HepG2 (cell line): ENCODE results near the gene ABCB8. TPM values are rescaled to one million over a fixed set of nuclear protein-coding genes. Genes with fewer than 3 reads are reported as not detected.

Source experiments
- ADNP ChIP-seq: sonication (generic); formaldehyde crosslinking; IDR thresholded peaks from 2 replicates; pipeline ENCODE4 v1.4.0; 2020; ENCODE audit warnings: missing genetic modification reagents
- BORCS8-MEF2B ChIP-seq: sonication (generic); formaldehyde crosslinking; IDR thresholded peaks from 2 replicates; pipeline ENCODE4 v1.8.0; 2022; ENCODE audit warnings: mild to moderate bottlenecking, missing genetic modification reagents
- ETV6 ChIP-seq: sonication (generic); formaldehyde crosslinking; conservative IDR thresholded peaks from 2 replicates; pipeline ENCODE4 v1.4.0; 2020; ENCODE audit warnings: missing genetic modification reagents
- KAT8 ChIP-seq: IDR thresholded peaks from 2 replicates; pipeline ENCODE4 v1.6.1; 2016; ENCODE audit warnings: missing genetic modification reagents, missing compliant biosample characterization
- MIXL1 ChIP-seq: IDR thresholded peaks from 2 replicates; pipeline ENCODE4 v1.6.1; 2016
- NFRKB ChIP-seq: fragments of 450-650 bp; IDR thresholded peaks from 2 replicates; pipeline ENCODE4 v1.6.1; 2017
- RNF2 ChIP-seq: fragments of 450-650 bp; conservative IDR thresholded peaks from 2 replicates; pipeline ENCODE4 v1.6.1; 2016; ENCODE audit warnings: low read depth
- SNRNP70 ChIP-seq: fragments of 200-400 bp; formaldehyde crosslinking; IDR thresholded peaks from 2 replicates; pipeline ENCODE4 v1.6.1; 2017; ENCODE audit warnings: mild to moderate bottlenecking, low read depth, low read length, moderate library complexity
- SOX6 ChIP-seq, 2 experiments: fragments of 450-650 bp in 1 of 2; sonication (generic) in 1 of 2; formaldehyde crosslinking in 1 of 2; IDR thresholded peaks; 2 replicates each; pipeline versions ENCODE4 v1.4.0 to v1.6.1; 2017 to 2020; ENCODE audit warnings: antibody characterized with exemption in 1 of 2, mild to moderate bottlenecking in 1 of 2, missing genetic modification reagents in 1 of 2
- YEATS2 ChIP-seq: sonication (generic); formaldehyde crosslinking; IDR thresholded peaks from 2 replicates; pipeline ENCODE4 v1.4.0; 2020; ENCODE audit warnings: missing genetic modification reagents, borderline replicate concordance
- ZFP36 ChIP-seq: fragments of 150-350 bp; IDR thresholded peaks from 2 replicates; pipeline ENCODE4 v1.6.1; 2018; ENCODE audit warnings: borderline replicate concordance, low read length, low read depth; ENCODE audit not compliant: partially characterized antibody
- ZNF180 ChIP-seq: sonication (generic); formaldehyde crosslinking; IDR thresholded peaks from 2 replicates; pipeline ENCODE4 v1.4.0; 2020; ENCODE audit warnings: low read depth, missing genetic modification reagents, borderline replicate concordance
- ZNF20 ChIP-seq: sonication (generic); formaldehyde crosslinking; IDR thresholded peaks from 2 replicates; pipeline ENCODE4 v1.4.0; 2020; ENCODE audit warnings: mild to moderate bottlenecking, moderate library complexity, missing genetic modification reagents
- ZNF44 ChIP-seq: sonication (generic); formaldehyde crosslinking; IDR thresholded peaks from 2 replicates; pipeline ENCODE4 v1.5.1; 2020; ENCODE audit warnings: mild to moderate bottlenecking, missing genetic modification reagents
- ZNF747 ChIP-seq: sonication (generic); formaldehyde crosslinking; IDR thresholded peaks from 2 replicates; pipeline ENCODE4 v1.8.1; 2023; ENCODE audit warnings: missing genetic modification reagents, mild to moderate bottlenecking, borderline replicate concordance
- polyA plus RNA-seq, 8 experiments: library from polyadenylated mRNA; depleted of rRNA in 3 of 8; stranded (reverse) in 7 of 8; unstranded in 1 of 8; fragments of >200 nt; fragmentation: Illumina TruSeq in 4 of 8; extraction: Trizol in 4 of 8; gene quantifications; 2 replicates each; pipeline versions ENCODE4 v1.2.1 to v1.2.3, GENCODE V29; 2011 to 2016; ENCODE audit warnings: low read depth in 4 of 8, missing spikeins in 1 of 8, mixed read lengths in 1 of 8; ENCODE audit not compliant: insufficient read depth in 1 of 8
- total RNA-seq, 5 experiments: library from RNA; depleted of rRNA; stranded (reverse); fragments of >200 nt; fragmentation: Illumina TruSeq; extraction: Trizol; gene quantifications; 2 replicates each; pipeline ENCODE4 v1.2.3, GENCODE V29; 2016; ENCODE audit warnings: low read depth in 1 of 5
- TF ChIP-seq, protein P1 (sequence below), 2 experiments: fragments of 450-650 bp in 1 of 2; sonication (generic) in 1 of 2; formaldehyde crosslinking; IDR thresholded peaks; 2 replicates each; pipeline versions ENCODE4 v1.5.0 to v1.8.0; 2020 to 2022; ENCODE audit warnings: mild to moderate bottlenecking in 1 of 2, missing genetic modification reagents in 1 of 2
- TF ChIP-seq, protein P2 (sequence below): sonication (generic); formaldehyde crosslinking; IDR thresholded peaks from 2 replicates; pipeline ENCODE4 v1.4.0; 2020; ENCODE audit warnings: low read depth, missing genetic modification reagents
- TF ChIP-seq, protein P3 (sequence below): sonication (generic); formaldehyde crosslinking; IDR thresholded peaks from 2 replicates; pipeline ENCODE4 v1.4.0; 2020; ENCODE audit warnings: missing genetic modification reagents
- TF ChIP-seq, protein P4 (sequence below): sonication (generic); formaldehyde crosslinking; IDR thresholded peaks from 2 replicates; pipeline ENCODE4 v1.4.0; 2020; ENCODE audit warnings: missing genetic modification reagents, borderline replicate concordance

Gene ABCB8
- total and polyA plus RNA-seq, 2 of the 13 experiments (the other 11 are each of a cell fraction or from before 2014, with no cell fraction given), result 6.6 to 16.7 TPM

DNA sequence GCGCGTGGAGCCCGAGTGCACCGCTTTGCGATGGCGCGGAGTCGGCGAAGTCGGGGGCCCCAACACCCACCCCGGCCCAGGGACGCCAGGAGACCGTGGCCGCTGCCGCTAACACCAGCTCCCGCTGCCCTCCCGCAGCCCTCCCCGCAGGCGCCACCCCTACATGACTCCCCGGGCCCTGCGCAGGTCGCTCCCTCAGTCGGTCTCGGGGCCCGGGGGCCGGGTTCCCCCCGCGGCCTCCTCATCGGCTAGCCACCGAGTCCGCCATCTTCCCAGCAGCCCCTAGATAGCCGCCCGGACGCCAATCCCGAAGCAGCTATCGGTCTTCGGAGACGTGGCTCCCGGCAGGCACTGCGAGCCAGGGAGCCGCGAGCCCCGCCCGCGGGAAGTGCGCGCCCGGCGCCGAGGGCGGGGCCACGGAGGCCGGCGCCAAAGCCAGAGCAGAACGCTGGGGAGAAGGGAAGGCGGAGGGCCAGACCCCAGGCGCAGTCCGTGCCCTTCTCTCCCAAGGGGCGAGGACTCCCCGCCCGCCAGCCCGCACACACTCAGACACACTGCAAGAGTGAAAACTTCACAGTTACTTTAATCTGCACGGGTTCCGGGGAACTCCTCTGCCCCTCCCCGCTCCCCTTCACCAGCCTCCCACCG lies 52.4 kb downstream of the ABCB8 start, which contains the start of gene FASTK (continued):
- TF ChIP-seq SNRNP70 (no peak), BORCS8-MEF2B (CRISPR knock-in tag) (peak; percentile 62; the same call in 1 of the 2 replicates), ZNF20 (CRISPR knock-in tag) (0 out of 2 replicates have a peak, but pooled peaks have one; percentile 31), NFRKB (no peak), ADNP (CRISPR knock-in tag) (no peak), ZNF44 (CRISPR knock-in tag) (peak; percentile 77; the same call in 1 of the 2 replicates), ZFP36 (no peak), ETV6 (no peak), KAT8 (CRISPR knock-in tag) (peak; percentile 85), ZNF747 (CRISPR knock-in tag) (0 out of 2 replicates have a peak, but pooled peaks have one; percentile 22), RNF2 (no peak), SOX6 (IDR thresholded peaks at IDR 0.05) (no peak), SOX6 (CRISPR knock-in tag; IDR thresholded peaks at IDR 0.05) (peak; percentile 50), MIXL1 (CRISPR knock-in tag) (peak; percentile 12; the same call in 1 of the 2 replicates), YEATS2 (CRISPR knock-in tag) (peak; percentile 36; the same call in 1 of the 2 replicates), ZNF180 (CRISPR knock-in tag) (no peak)
- TF ChIP-seq, protein P1, sequence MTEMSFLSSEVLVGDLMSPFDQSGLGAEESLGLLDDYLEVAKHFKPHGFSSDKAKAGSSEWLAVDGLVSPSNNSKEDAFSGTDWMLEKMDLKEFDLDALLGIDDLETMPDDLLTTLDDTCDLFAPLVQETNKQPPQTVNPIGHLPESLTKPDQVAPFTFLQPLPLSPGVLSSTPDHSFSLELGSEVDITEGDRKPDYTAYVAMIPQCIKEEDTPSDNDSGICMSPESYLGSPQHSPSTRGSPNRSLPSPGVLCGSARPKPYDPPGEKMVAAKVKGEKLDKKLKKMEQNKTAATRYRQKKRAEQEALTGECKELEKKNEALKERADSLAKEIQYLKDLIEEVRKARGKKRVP (CRISPR knock-in tag; IDR thresholded peaks at IDR 0.05), result no peak
- TF ChIP-seq, protein P2, sequence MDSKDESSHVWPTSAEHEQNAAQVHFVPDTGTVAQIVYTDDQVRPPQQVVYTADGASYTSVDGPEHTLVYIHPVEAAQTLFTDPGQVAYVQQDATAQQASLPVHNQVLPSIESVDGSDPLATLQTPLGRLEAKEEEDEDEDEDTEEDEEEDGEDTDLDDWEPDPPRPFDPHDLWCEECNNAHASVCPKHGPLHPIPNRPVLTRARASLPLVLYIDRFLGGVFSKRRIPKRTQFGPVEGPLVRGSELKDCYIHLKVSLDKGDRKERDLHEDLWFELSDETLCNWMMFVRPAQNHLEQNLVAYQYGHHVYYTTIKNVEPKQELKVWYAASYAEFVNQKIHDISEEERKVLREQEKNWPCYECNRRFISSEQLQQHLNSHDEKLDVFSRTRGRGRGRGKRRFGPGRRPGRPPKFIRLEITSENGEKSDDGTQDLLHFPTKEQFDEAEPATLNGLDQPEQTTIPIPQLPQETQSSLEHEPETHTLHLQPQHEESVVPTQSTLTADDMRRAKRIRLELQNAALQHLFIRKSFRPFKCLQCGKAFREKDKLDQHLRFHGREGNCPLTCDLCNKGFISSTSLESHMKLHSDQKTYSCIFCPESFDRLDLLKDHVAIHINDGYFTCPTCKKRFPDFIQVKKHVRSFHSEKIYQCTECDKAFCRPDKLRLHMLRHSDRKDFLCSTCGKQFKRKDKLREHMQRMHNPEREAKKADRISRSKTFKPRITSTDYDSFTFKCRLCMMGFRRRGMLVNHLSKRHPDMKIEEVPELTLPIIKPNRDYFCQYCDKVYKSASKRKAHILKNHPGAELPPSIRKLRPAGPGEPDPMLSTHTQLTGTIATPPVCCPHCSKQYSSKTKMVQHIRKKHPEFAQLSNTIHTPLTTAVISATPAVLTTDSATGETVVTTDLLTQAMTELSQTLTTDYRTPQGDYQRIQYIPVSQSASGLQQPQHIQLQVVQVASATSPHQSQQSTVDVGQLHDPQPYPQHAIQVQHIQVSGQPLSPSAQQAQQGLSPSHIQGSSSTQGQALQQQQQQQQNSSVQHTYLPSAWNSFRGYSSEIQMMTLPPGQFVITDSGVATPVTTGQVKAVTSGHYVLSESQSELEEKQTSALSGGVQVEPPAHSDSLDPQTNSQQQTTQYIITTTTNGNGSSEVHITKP (CRISPR knock-in tag), result no peak
- TF ChIP-seq, protein P3, sequence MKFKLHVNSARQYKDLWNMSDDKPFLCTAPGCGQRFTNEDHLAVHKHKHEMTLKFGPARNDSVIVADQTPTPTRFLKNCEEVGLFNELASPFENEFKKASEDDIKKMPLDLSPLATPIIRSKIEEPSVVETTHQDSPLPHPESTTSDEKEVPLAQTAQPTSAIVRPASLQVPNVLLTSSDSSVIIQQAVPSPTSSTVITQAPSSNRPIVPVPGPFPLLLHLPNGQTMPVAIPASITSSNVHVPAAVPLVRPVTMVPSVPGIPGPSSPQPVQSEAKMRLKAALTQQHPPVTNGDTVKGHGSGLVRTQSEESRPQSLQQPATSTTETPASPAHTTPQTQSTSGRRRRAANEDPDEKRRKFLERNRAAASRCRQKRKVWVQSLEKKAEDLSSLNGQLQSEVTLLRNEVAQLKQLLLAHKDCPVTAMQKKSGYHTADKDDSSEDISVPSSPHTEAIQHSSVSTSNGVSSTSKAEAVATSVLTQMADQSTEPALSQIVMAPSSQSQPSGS (CRISPR knock-in tag), result peak; percentile 60; the same call in 1 of the 2 replicates
- TF ChIP-seq, protein P4, sequence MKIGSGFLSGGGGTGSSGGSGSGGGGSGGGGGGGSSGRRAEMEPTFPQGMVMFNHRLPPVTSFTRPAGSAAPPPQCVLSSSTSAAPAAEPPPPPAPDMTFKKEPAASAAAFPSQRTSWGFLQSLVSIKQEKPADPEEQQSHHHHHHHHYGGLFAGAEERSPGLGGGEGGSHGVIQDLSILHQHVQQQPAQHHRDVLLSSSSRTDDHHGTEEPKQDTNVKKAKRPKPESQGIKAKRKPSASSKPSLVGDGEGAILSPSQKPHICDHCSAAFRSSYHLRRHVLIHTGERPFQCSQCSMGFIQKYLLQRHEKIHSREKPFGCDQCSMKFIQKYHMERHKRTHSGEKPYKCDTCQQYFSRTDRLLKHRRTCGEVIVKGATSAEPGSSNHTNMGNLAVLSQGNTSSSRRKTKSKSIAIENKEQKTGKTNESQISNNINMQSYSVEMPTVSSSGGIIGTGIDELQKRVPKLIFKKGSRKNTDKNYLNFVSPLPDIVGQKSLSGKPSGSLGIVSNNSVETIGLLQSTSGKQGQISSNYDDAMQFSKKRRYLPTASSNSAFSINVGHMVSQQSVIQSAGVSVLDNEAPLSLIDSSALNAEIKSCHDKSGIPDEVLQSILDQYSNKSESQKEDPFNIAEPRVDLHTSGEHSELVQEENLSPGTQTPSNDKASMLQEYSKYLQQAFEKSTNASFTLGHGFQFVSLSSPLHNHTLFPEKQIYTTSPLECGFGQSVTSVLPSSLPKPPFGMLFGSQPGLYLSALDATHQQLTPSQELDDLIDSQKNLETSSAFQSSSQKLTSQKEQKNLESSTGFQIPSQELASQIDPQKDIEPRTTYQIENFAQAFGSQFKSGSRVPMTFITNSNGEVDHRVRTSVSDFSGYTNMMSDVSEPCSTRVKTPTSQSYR (CRISPR knock-in tag), result no peak
